Type B pancreatic cell (in vitro differentiated cells): ENCODE measurements around the gene DCP2. TPM values are rescaled to one million over a fixed set of nuclear protein-coding genes. Genes with fewer than 3 reads are reported as not detected.
"Not testable (repeated sequence)": the region's sequence is repeated elsewhere in the genome, so short reads cannot be mapped to it uniquely, and the experiment has no call there.

Source experiments
- DNase-seq: peaks from one replicate; pipeline ENCODE4 v3.0.0; 2021; ENCODE audit warnings: mixed read lengths; ENCODE audit not compliant: unreplicated experiment; ENCODE audit errors: extremely low spot score
- H3K27ac Mint-ChIP-seq: 2 replicates; pipeline ENCODE4 v1.8.0; 2021; ENCODE audit warnings: mild to moderate bottlenecking, mixed read lengths
- H3K27me3 Mint-ChIP-seq: 2 replicates; pipeline ENCODE4 v1.8.0; 2021; ENCODE audit warnings: mixed read lengths
- H3K36me3 Mint-ChIP-seq: 2 replicates; pipeline ENCODE4 v1.8.0; 2021; ENCODE audit warnings: mixed read lengths
- H3K4me1 Mint-ChIP-seq: one replicate; pipeline ENCODE4 v1.8.0; 2021; ENCODE audit warnings: mixed read lengths; ENCODE audit not compliant: unreplicated experiment
- H3K4me3 Mint-ChIP-seq: 2 replicates; pipeline ENCODE4 v1.8.0; 2021; ENCODE audit warnings: mild to moderate bottlenecking, mixed read lengths
- H3K9me3 Mint-ChIP-seq: 2 replicates; pipeline ENCODE4 v1.8.0; 2021; ENCODE audit warnings: mixed read lengths
- total RNA-seq: library from RNA; stranded (reverse); gene quantifications from 2 replicates; pipeline ENCODE4 v1.2.1, GENCODE V29; 2021; ENCODE audit warnings: low replicate concordance
- TF ChIP-seq, protein P1 (sequence below): fragments of 200-600 bp; sonication (generic); conservative IDR thresholded peaks from 2 replicates; pipeline ENCODE4 v1.5.0; 2021; ENCODE audit warnings: antibody characterized with exemption, mild to moderate bottlenecking

Gene DCP2
- total RNA-seq, 1 donor from 2014 or later, result 90.3 TPM

DNA sequence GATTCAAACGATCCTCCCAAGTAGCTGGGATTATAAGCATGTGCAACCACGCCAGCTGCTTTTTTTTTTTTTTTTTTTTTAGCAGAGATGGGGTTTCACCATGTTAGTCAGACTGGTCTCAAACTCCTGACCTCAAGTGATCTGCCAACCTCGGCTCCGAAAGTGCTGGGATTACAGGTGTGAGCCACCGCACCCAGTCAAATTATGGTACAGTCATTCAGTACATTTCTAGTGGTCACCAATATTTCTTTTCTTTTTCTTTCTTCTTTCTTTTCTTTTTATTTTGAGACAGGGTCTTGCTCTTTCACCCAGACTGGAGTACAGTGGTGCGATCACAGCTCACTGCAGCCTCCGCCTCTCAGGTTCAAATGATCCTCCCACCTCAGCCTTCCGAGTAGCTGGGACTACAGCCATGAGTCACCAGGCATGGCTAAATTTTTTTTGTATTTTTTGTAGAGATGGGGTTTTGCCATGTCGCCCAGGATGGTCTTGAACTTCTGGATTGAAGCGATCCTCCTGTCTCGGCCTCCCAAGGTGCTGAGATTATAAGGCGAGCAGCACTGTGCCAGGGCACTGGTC lies 25.4 kb upstream of the DCP2 start:
- H3K4me3 Mint-ChIP-seq, result no peak overlapping the region
- DNase-seq, result no peak
- no peaks in the 10 kb centered on the region for H3K9me3 Mint-ChIP-seq
- H3K27ac Mint-ChIP-seq, result no peak overlapping the region
- TF ChIP-seq, protein P1, sequence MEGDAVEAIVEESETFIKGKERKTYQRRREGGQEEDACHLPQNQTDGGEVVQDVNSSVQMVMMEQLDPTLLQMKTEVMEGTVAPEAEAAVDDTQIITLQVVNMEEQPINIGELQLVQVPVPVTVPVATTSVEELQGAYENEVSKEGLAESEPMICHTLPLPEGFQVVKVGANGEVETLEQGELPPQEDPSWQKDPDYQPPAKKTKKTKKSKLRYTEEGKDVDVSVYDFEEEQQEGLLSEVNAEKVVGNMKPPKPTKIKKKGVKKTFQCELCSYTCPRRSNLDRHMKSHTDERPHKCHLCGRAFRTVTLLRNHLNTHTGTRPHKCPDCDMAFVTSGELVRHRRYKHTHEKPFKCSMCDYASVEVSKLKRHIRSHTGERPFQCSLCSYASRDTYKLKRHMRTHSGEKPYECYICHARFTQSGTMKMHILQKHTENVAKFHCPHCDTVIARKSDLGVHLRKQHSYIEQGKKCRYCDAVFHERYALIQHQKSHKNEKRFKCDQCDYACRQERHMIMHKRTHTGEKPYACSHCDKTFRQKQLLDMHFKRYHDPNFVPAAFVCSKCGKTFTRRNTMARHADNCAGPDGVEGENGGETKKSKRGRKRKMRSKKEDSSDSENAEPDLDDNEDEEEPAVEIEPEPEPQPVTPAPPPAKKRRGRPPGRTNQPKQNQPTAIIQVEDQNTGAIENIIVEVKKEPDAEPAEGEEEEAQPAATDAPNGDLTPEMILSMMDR, result no peak
- peaks cover 3% of the 10 kb centered on the region for H3K27me3 Mint-ChIP-seq
- no peaks in the 10 kb centered on the region for H3K36me3 Mint-ChIP-seq
- no peaks in the 10 kb centered on the region for H3K4me1 Mint-ChIP-seq

DNA sequence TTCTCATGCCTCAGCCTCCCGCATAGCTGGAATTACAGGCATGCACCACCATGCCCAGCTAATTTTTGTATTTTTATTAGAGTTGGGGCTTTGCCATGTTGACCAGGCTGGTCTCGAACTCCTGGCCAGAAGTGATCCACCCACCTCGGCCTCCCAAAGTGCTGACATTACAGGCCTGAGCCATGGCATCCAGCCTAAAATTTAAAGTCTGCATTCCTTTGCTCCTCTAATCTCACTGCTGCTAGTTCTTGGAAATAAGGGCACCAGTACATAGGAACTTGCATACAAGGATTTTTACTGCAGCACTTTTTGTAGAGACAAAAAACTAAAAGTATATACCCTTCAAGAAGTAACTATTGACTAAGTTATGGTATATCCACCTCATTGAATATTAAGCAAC lies 20.0 kb upstream of the DCP2 start:
- no peak for DNase-seq
- Mint-ChIP-seq H3K4me1 (peaks cover 21% of the 10 kb centered on the region), H3K9me3 (no peaks in the 10 kb centered on the region), H3K27ac (no peak overlapping the region), H3K4me3 (no peak overlapping the region), H3K27me3 (no peaks in the 10 kb centered on the region), H3K36me3 (no peaks in the 10 kb centered on the region)
- TF ChIP-seq, protein P1, result no peak

DNA sequence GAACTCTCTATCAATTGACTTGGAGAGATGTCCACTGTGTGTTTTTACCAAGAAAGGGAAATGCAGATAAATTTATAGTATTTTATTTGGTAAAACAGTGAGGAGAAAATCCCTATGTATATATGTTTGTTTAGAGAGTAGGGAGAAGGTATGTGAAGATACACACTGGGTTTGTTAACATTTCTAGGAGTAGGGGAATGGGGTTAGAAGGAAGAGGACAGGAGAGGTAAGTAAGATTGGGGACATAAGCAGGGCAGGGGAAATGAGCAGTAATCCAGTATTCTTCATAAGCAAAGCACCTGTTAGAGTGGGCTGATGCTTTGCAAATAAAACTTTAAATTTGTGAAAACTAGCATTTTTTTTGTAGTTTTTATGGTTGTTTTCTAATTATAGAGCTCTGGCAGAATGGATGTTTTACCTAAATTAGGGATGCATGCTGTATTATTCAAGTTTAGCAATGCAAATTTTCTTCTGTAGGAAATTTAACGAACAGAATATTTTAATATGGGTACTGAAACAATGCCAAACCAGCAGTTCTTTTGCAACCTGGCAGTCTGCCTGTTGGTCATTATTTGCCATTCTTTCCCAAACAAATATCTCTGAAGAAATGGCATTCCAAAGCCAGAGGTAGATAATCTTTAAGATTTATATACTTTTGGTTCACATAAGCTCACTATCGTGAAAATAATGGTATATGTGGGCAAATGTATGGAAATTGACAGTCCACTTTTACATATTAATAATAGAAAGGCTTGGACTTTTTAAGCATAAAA lies 19.4 kb upstream of the DCP2 start:
- Mint-ChIP-seq H3K27me3 (no peaks in the 10 kb centered on the region), H3K27ac (no peak overlapping the region), H3K9me3 (no peaks in the 10 kb centered on the region), H3K4me1 (peaks cover 21% of the 10 kb centered on the region), H3K4me3 (no peak overlapping the region), H3K36me3 (no peaks in the 10 kb centered on the region)
- TF ChIP-seq, protein P1, result no peak
- DNase-seq, result no peak

DNA sequence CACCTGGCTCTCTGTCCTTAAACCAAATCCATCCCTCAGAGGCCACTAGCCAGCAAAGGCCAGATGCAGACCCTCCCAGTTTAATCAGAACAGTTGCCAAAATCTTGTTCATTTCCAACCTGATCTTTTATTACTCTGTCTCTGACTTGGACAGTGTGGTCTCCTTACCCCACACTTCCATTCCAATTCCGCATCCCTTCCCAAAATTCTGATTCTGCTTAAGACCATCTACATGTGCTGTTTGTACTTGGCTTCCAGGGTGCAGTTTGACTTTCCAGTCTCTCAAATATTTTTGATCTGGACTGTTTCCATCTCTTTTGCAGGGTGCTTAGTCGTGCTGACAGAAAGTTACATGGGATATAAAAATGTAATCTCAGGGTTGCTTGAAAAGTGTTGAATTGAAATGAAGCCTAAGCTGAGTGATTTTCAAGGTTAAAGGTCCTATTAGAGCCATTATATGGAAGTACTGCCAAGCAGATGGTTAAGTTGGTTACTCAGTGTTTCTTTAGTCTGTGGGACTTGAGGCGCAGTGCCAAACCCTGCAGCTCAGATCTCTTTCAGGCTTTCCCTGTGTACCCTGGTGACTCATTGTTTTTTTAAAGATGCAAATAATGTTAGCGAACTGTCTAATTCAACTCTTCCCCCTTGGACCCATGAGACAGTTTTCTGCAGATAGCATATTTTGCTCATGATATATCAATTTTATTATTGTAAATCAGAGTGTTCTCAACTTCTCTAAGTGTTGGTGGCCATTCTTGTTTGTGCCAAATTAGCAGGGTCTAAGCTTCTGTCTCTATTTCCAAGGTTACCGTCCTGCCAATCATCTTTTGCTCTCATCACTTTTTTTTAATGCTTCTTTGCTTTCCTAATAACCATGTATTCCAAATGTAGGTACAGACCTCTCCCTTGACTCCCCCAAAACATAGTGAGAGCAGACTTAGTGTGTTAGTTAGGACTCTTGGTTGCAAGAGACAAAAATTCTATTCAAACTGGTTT lies 18.2 kb upstream of the DCP2 start:
- TF ChIP-seq, protein P1, result no peak
- H3K4me3 Mint-ChIP-seq, result no peak overlapping the region
- no peak overlapping the region for H3K27ac Mint-ChIP-seq
- no peaks in the 10 kb centered on the region for H3K36me3 Mint-ChIP-seq
- no peaks in the 10 kb centered on the region for H3K9me3 Mint-ChIP-seq
- peaks cover 21% of the 10 kb centered on the region for H3K4me1 Mint-ChIP-seq
- no peak for DNase-seq
- H3K27me3 Mint-ChIP-seq, result no peaks in the 10 kb centered on the region

DNA sequence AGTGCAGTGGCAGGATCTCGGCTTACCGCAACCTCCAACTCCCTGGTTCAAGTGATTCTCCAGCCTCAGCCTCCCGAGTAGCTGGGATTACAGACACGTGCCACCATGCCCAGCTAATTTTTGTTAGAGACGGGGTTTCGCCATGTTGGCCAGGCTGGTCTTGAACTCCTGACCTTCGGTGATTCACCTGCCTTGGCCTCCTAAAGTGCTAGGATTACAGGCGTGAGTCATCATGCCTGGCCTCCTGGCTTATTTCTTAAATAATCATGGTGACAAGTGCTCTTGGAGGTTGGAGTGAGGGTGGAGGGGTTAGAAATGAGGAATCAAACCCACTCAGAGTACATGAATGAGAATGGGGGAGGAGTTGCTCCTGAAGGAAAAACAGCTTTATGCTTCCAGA lies 16.7 kb upstream of the DCP2 start:
- not testable (repeated sequence) for H3K36me3 Mint-ChIP-seq, DNase-seq, H3K4me3 Mint-ChIP-seq, H3K27ac Mint-ChIP-seq, H3K27me3 Mint-ChIP-seq, H3K9me3 Mint-ChIP-seq
- peaks cover 21% of the 10 kb centered on the region for H3K4me1 Mint-ChIP-seq
